GM12878 (cell line): Measurements from ENCODE around the gene KCNG1. TPM values are rescaled to one million over a fixed set of nuclear protein-coding genes. Genes with fewer than 3 reads are reported as not detected.

Experiments used
- ATAC-seq: fragments of 200-7000 bp; cut with Tn5 transposase; 3 replicates; pipeline ENCODE4 v1.9.1; 2020; ENCODE audit warnings: mild to moderate bottlenecking, moderate library complexity
- BruUV-seq: library from RNA; stranded (reverse); fragments of 400-500 nt; replicated peaks from 2 replicates; lab custom pipeline; 2021; lab: Mats Ljungman, UMichigan
- CTCF ChIA-PET: fragments of 300-600 bp; sonication (Branson Sonifier 250); formaldehyde crosslinking; extraction: SDS; loops from one replicate; lab custom pipeline; 2021; ENCODE audit warnings: inconsistent platforms; lab: Yijun Ruan, JAX
- POLR2A ChIA-PET: fragments of 350-600 bp; formaldehyde crosslinking; extraction: SDS; loops from one replicate; lab custom pipeline; 2021; ENCODE audit warnings: inconsistent platforms; lab: Charles Lee
- RAD21 ChIA-PET: fragments of 300-600 bp; sonication (Branson Sonifier 250); formaldehyde crosslinking; loops from one replicate; lab custom pipeline; 2023; ENCODE audit warnings: antibody characterized with exemption; ENCODE audit not compliant: unreplicated experiment; lab: Charles Lee
- SMC1A ChIA-PET: fragments of 300-600 bp; sonication (Branson Sonifier 250); formaldehyde crosslinking; loops from one replicate; lab custom pipeline; 2023; ENCODE audit not compliant: unreplicated experiment, uncharacterized antibody; lab: Charles Lee
- DNase-seq: peaks from one replicate; pipeline ENCODE4 v3.0.0-alpha.2; 2011; ENCODE audit warnings: low read depth, low spot score
- FAIRE-seq: peaks from 3 replicates; lab custom pipeline; 2011; peaks lifted over from hg19 to GRCh38; lab: Jason Lieb, UNC
- H2AFZ ChIP-seq: 2 replicates; pipeline ENCODE4 v1.6.0; 2011; ENCODE audit warnings: low read depth, low read length, control low read depth; ENCODE audit not compliant: control insufficient read depth
- H3K27ac ChIP-seq: 2 replicates; pipeline ENCODE4 v1.5.1; 2011; ENCODE audit warnings: control low read depth; ENCODE audit not compliant: control insufficient read depth, insufficient read depth
- H3K27me3 ChIP-seq, 2 experiments: replicated peaks in 1 of 2; 2 replicates each; pipeline versions ENCODE4 v1.6.0 to v1.6.1; 2011; ENCODE audit warnings: low read length in 1 of 2; ENCODE audit not compliant: control insufficient read depth in 2 of 2, insufficient read depth in 2 of 2
- H3K36me3 ChIP-seq, 2 experiments: 2 replicates each; pipeline ENCODE4 v1.5.1; 2011; ENCODE audit warnings: low read length in 1 of 2; ENCODE audit not compliant: control insufficient read depth in 2 of 2, insufficient read depth in 2 of 2
- H3K4me1 ChIP-seq: 2 replicates; pipeline ENCODE4 v1.6.1; 2011; ENCODE audit warnings: mild to moderate bottlenecking, low read length, moderate library complexity, mixed read lengths; ENCODE audit not compliant: control insufficient read depth, insufficient read depth
- H3K4me2 ChIP-seq: 2 replicates; pipeline ENCODE4 v1.6.0; 2011; ENCODE audit warnings: control low read depth; ENCODE audit not compliant: control insufficient read depth, insufficient read depth
- H3K4me3 ChIP-seq: fragments of 200-600 bp; sonication (generic); 2 replicates; pipeline ENCODE4 v1.5.1; 2016
- H3K79me2 ChIP-seq: 2 replicates; pipeline ENCODE4 v1.6.0; 2011; ENCODE audit warnings: low read length; ENCODE audit not compliant: control insufficient read depth, insufficient read depth
- H3K9ac ChIP-seq: 2 replicates; pipeline ENCODE4 v1.8.0; 2011; ENCODE audit warnings: low read length, control low read depth, mixed read lengths; ENCODE audit not compliant: control insufficient read depth, insufficient read depth
- H3K9me3 ChIP-seq: replicated peaks from 3 replicates; pipeline ENCODE4 v1.5.1; 2011; ENCODE audit warnings: mild to moderate bottlenecking, low read length; ENCODE audit not compliant: control insufficient read depth, insufficient read depth
- H4K20me1 ChIP-seq: 2 replicates; pipeline ENCODE4 v1.6.0; 2011; ENCODE audit not compliant: control insufficient read depth, insufficient read depth
- MYC ChIP-seq: IDR thresholded peaks from 2 replicates; pipeline ENCODE4 v1.6.1; 2011; ENCODE audit warnings: mild to moderate bottlenecking, low read length, moderate library complexity, inconsistent platforms; ENCODE audit not compliant: insufficient read depth, insufficient replicate concordance, insufficient read length, severe bottlenecking
- PKNOX1 ChIP-seq: fragments of 450-650 bp; IDR thresholded peaks from 2 replicates; pipeline ENCODE4 v1.6.1; 2016; ENCODE audit warnings: mild to moderate bottlenecking
- RELA ChIP-seq: fragments of 450-650 bp; IDR thresholded peaks from 2 replicates; pipeline ENCODE4 v1.8.0; 2014; ENCODE audit warnings: borderline replicate concordance; ENCODE audit not compliant: partially characterized antibody
- WGBS: methylation state at CpG from one replicate; pipeline ENCODE4 v1.1.6; 2016; ENCODE audit warnings: low lambda C conversion rate; ENCODE audit not compliant: insufficient replicate concordance, insufficient coverage; ENCODE audit errors: missing lambda C conversion rate; 5-methylcytosine and 5-hydroxymethylcytosine counted together
- in situ Hi-C: fragments of 300-500 bp; cut with MboI; formaldehyde crosslinking; loops from 9 replicates; pipeline ENCODE4 v1.14.3; 2018; ENCODE audit warnings: mixed read lengths
- intact Hi-C: fragments of 100-400 bp; cut with micrococcal nuclease; formaldehyde crosslinking; loops from one replicate; pipeline ENCODE4 v1.14.2; 2022; ENCODE audit not compliant: unreplicated experiment
- polyA plus RNA-seq, 11 experiments: library from polyadenylated mRNA; depleted of rRNA in 4 of 11; unstranded in 6 of 11; stranded (reverse) in 5 of 11; fragments of >200 nt; fragmentation: Nextera tagmentation in 4 of 11; fragmentation: Illumina TruSeq in 1 of 11; extraction: Ambion mirVana in 4 of 11; extraction: Trizol in 1 of 11; gene quantifications; 1 replicate in 1 of 11; 2 replicates in 10 of 11; pipeline versions ENCODE4 v1.2.1 to v1.2.3, GENCODE V29; 2011 to 2016; ENCODE audit warnings: inconsistent platforms in 2 of 11, missing spikeins in 2 of 11, low read depth in 1 of 11
- total RNA-seq, 4 experiments: library from RNA; depleted of rRNA in 3 of 4; stranded (reverse); fragments of >200 nt in 3 of 4; fragmentation: Illumina TruSeq in 1 of 4; extraction: Trizol in 1 of 4; gene quantifications; 2 replicates each; pipeline versions ENCODE4 v1.2.1 to v1.2.3, GENCODE V29; 2013 to 2021
- TF ChIP-seq, protein P1 (sequence below): fragments of 450-650 bp; IDR thresholded peaks from 2 replicates; pipeline ENCODE4 v1.6.1; 2014; ENCODE audit warnings: mild to moderate bottlenecking

The KCNG1 gene
- total and polyA plus RNA-seq, 10 of the 15 experiments (the other 5 are each of a cell fraction or from before 2014, with no cell fraction given) = not detected

- no peaks in the 10 kb centered on the region for H4K20me1 ChIP-seq
- H3K9me3 ChIP-seq = no peaks in the 10 kb centered on the region; the same call in 2 of the 3 replicates
- no peak overlapping the region for H2AFZ ChIP-seq
- intact Hi-C loops = no loop called here
- H3K36me3 ChIP-seq = no peaks in the 10 kb centered on the region
- H3K27me3 ChIP-seq = peaks cover 4 to 5% of the 10 kb centered on the region in 2 experiments
- SMC1A ChIA-PET = no interaction called here
- POLR2A ChIA-PET = no interaction called here
- ATAC-seq (no peak), DNase-seq (no peak), FAIRE-seq (no peak)
- H3K4me2 ChIP-seq = no peak overlapping the region
- no peak overlapping the region for H3K27ac ChIP-seq
- H3K4me3 ChIP-seq = no peak overlapping the region
- in situ Hi-C loops = no loop called here
- WGBS = 0% methylated on average over 1 of the region's 1 CpG
- H3K4me1 ChIP-seq = no peaks in the 10 kb centered on the region
- H3K9ac ChIP-seq = no peak overlapping the region
- TF ChIP-seq, protein P1, sequence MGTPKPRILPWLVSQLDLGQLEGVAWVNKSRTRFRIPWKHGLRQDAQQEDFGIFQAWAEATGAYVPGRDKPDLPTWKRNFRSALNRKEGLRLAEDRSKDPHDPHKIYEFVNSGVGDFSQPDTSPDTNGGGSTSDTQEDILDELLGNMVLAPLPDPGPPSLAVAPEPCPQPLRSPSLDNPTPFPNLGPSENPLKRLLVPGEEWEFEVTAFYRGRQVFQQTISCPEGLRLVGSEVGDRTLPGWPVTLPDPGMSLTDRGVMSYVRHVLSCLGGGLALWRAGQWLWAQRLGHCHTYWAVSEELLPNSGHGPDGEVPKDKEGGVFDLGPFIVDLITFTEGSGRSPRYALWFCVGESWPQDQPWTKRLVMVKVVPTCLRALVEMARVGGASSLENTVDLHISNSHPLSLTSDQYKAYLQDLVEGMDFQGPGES = no peak
- no peak for TF ChIP-seq MYC
- no peak for TF ChIP-seq RELA
- no peak for TF ChIP-seq PKNOX1
- BruUV-seq = no TSS peak
- RAD21 ChIA-PET = interaction anchor here (0.9 kb wide), 1 partner anchor 42 kb away, joined by 4 read pairs; no protein-coding TSS in a partner anchor
- H3K79me2 ChIP-seq = no peaks in the 10 kb centered on the region
- CTCF ChIA-PET = interaction anchor here (2.0 to 2.2 kb wide), 2 partner anchors 14 to 42 kb away, joined by 7 to 12 read pairs; no protein-coding TSS in a partner anchor
These were observed 6.6 kb upstream of the KCNG1 start for GRCh38 chr20:51029556-51029955.
